ENCODE results near the gene NR2F1.

The NR2F1 gene

GRCh38 chr5:93591323-93591945, 8.4 kb downstream of the NR2F1 start:
- DNase-seq (ENCODE audit: low spot score): no peak

GRCh38 chr5:93592883-93593282, 9.9 kb downstream of the NR2F1 start:
- no peak for DNase-seq (ENCODE audit: low spot score)

- peak; percentile 61 for DNase-seq (ENCODE audit: low spot score)
Observed at GRCh38 chr5:93593476-93594131, 10.6 kb downstream of the NR2F1 start.

- DNase-seq (ENCODE audit: low spot score): peak; percentile 77
Observed at GRCh38 chr5:93594591-93595419, 11.8 kb downstream of the NR2F1 start.

GRCh38 chr5:93595420-93596147, 12.6 kb downstream of the NR2F1 start:
- peak; percentile 57 for DNase-seq (ENCODE audit: low spot score)

- peak; percentile 60 for DNase-seq (ENCODE audit: low spot score)
Observed at GRCh38 chr5:93596310-93596675, 13.3 kb downstream of the NR2F1 start.

DNA sequence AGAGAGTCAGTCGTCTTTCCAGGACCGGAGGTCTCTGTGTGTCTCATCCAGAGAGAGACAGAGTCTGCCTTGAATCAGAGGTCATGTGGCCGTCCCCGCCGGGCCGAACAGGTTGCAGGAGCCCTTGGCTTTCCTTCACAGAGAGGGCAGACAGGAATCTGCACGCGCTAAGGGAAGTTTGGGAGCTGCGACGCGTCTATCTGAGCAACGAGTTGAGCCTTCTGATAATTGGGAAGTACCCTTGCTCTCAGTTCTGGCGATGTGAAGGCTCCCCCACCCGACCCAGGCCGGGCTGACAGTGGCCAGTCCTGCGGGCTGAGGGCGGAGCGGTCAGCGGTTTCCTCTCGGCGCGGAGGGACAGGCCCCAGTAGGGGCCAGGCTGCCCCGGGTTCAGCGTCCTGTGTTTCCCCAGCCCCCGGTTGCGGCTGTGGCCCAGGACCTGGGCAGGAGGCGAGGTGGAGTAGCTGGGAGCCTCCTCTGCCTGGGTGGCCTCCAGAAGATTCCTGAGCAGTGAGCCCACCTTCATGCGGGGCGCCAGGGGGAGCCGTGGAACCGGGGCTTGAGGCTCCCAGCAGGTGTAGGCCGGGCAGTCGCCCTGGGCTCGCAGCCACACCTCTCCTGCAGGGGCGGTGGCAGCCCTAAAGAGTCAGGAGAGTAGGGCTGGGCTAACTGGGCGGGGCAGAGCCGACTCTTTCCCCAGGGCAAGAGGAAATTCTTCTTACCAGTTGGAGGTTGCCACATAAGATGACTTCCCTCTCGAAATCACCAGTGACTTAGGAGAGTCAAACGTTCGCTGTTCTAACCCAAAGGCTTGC, 13.9 kb downstream of the NR2F1 start:
- peak; percentile 79 for DNase-seq (ENCODE audit: low spot score)

DNA sequence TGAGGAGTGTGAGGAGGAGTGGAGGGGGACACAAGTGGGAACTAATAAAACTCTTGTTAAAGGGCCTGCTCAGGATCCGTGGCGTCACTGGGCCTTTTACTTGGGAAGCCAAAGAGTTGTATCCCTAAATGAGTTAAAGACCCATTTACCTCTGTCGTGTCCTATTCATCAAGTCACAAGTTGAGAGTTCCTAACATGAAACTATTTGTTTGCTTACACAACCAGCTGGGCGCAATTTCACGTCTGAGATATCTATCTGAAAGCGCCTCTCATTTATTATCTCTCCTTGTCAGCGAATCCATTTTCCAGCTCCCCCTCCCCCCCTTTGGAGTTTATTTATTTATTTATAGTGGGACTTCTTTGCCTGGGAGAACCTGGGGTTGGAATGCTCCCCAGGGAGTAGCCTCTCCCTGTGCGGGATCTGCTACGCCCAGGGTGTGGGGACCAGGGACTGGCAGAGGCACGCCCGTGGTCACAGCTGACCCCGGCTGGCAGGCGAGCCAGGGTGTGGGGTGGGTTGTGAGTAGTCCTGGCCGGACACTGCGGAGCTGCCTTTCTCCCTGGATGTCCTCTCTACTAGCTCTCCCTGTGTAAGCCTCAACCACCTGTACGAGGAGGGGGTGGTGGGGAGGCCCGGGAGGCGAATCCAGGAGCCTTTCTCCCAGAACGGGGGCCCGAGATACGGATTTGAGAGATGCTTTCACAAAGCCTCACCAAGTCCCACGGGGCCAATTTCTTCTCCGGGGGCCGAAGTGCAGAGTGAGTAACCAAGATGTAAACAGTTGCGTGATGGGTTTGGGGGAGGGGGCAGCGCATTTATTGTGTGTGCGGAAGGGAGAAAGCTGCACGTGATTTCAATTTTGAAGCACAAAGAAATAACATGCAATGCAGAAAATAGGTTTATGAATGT, 15.3 kb downstream of the NR2F1 start:
- DNase-seq (ENCODE audit: low spot score): peak; percentile 60

DNA sequence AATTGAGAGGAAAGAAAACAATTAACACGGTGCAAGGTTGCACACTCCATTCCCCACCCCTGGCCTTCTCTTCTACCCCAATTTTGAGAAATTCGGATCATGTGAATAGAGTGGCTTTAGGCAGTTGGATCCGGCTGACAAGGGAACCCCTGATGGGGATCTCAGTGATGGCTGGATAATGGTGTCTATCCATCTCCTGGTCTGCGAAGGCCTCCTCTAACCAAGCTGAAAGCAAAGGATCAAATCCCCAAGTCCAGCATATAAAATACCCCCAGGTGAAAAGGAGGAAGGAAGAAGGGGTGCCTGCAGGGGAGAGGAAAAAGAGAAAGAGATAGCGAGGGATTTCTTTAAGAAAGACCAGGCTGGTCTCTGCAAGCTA, 16.0 kb downstream of the NR2F1 start:
- no peak for DNase-seq (ENCODE audit: low spot score)

DNA sequence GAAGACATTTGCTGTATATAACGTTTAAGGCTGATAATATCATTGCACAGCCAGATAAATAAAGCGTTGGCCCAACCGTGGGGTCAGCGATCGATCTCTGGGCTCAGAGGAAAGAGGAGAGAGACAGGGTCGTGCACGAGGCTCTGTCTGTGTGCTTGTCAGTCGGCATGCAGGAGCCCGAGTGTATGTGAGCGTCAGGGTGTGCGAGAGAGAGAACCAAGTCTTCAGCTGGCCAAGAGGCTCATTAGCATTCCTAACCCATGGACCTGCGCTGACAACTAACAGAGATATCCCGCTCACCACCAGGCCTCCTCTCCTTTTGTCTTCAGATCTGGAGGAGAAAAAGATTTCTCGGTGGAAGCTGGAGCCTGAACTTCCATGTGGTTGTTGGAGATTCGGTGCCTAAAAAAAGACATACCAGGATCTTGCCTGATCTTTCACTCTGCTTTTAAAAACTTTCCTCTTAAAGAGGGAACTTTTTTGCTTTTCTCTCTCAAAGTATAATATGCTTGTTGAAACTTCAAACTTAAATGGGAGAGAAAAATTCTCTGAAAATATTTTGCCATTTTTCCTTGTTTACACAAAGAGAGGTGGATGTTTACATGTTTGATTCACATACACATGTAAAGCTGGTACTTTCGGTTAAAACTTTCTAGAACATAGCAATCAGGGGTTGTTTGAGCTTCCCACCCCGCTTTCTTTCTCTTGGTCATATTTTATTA, 16.5 kb downstream of the NR2F1 start:
- DNase-seq (ENCODE audit: low spot score): peak; percentile 75

- DNase-seq (ENCODE audit: low spot score): no peak
Observed at GRCh38 chr5:93600409-93601070, 17.5 kb downstream of the NR2F1 start.

DNA sequence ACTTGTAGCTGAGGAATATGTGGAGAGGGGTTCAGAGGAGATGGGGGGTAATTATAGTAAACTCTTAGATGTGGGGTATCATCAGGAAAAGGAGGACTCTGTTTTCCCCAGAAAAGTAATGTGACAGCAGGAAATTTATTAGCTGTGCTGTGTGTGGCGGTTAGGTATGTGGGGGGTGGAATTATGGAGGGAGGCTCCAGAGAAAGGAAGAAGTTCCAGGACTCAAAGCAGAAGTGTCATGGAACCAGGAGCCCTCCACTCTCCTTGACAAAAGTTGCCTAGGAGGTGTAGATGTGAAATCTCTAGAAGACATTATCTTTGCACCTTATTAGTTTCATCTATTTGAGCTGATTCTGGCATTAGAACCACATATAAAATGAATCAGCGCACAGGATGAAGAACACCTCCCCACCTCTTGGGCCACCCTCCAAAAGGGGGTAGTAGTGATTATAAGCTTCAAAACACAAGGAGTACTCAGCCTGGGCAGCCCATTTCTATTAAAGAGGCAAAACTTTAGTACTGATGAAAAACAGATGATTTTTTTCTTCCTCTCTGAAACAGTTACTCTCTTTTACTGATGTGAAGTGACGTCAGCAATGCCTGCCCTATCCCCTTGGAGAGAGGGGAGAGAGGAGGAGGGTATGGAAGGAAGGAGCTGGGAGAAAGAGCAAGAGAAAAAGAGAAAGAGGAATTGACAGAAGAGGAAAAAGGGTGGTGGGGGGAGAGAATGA, 18.2 kb downstream of the NR2F1 start:
- no peak for DNase-seq (ENCODE audit: low spot score)

DNA sequence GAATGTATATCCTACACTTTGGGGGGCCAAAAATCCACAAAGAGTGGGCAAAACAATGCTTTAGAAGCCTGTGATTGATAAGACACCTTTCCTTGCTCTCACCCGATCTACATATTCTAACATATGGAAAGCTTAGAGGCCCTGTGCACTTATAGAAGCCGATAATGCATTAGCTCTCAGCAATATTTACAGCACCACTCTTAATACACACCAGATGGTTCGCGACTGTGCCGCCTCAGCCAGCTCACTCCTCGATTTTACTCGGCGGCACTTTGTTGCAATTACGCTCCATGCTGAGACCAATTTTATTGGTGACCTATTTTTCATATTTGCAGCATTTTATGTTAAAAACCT, 18.8 kb downstream of the NR2F1 start:
- DNase-seq (ENCODE audit: low spot score): no peak

DNA sequence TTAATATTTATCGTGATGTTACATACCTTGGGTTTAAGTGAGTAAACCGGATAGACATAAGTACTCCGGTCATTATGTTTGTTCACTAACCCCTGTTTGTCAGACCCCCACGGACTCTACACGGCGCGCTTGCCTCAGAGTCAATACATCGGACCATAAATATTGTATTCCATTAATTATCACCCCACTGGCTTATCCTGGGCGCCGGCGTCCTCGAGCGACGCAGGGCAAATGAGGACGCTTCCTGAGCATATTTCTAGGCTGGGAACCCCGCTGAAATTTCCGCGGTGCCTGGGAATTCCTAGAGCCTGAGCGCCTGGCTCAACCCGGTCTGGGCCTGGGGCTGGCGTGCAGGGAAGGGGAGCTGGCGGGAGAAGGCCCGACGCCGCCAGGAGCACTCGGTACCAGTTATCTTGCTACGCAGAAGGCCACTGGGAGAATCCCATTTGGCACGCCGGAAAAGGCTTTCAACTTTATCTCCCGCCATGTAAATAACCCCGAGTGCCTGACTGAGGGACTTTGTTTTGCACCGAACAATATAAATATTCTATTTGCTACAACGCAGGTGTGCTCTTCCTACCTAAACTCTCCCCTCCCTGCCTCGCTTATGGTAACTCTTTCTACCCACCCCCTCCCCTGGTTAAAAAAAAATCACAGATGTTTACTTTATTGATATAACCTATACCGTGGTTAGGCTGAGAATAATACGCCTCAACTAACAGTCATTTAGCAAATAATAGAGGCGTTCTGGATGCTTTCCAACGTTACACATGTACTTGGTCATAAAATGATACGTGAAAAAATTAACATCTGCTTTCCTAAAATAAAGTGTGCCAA, 19.4 kb downstream of the NR2F1 start:
- peak; percentile 76 for DNase-seq (ENCODE audit: low spot score)

- DNase-seq (ENCODE audit: low spot score): no peak
Observed at GRCh38 chr5:93603078-93603792, 20.2 kb downstream of the NR2F1 start.

- peak; percentile 79 for DNase-seq (ENCODE audit: low spot score)
Observed at GRCh38 chr5:93603793-93604643, 21.0 kb downstream of the NR2F1 start.
